ENCODE measurements around the gene LTBP3. TPM values are rescaled to one million over a fixed set of nuclear protein-coding genes. Genes with fewer than 3 reads are reported as not detected.

LTBP3 gene
- total RNA-seq, 1 experiment from 2014 or later = 4.2 TPM

DNA sequence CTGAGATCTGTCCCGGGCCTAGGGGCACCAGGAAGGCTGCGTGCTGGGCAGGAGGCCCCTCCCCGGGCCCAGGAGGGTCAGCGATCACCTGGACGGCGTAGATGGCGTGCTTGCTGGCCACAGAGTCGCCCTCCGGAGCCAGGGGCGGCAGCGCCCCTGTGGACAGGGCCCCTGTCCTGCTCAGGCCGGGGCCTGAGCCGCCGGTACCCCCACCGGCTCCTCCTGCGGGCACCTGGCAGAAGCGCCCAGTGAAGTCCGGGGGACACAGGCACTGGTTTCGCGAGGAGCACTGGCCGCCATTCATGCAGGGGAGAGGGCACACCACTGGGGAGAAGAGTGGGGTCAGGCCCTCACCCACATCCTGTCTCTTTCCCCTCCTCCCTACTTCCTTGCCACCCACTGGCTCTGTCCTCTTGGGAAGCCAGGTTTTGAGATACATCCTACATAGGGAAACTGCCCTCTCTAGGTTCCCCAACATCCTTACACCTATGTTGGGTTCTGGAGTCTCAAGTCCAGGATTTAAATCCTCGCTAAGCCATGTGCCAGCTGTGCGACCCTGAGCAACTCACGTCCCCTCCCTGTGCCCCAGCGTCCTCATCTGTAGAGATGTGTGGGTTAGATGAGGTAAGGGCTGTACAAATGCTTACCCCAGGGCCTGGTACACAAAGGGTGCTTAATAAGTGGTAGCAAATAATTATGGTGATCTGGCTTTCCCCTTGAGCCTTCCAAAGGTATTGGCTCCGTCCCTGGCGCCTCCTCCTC is 3.9 kb downstream of the LTBP3 start:
- DNase-seq (ENCODE audit: low spot score) = no peak

DNA sequence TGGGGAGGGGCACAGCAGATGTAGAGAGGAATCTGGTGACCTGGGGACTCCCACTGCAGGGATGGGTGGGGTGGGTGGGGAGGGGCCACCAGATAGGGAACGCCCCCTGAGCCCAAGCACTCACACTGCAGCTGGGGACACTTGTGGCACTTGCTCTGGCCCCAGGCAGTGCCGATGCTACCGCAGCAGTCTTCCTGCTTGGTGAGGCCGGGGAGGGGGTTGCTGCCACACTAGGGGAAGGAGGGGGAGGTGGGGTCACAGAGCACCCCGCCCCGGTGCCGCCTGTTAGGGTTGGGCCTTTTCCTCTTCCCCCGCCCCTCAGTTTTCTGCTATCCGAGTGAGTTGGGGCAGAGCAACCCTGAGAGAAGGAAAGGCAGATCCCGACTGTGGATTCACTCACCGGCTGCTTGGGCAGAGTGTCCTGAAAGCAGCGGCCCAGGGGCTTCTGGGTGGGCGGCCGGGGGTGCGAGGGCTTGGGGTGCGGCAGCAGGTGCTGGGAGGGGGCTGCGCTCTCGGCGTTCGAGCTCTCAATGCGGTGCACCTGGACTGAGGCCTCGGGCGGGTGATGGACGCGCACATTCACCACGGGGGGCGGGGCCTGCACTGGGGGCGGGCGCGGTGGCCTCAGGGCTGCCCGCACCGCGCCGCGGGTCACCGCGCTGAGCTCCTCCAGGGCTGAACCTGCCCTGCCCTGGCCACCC is 4.7 kb downstream of the LTBP3 start:
- no peak for DNase-seq (ENCODE audit: low spot score)

DNA sequence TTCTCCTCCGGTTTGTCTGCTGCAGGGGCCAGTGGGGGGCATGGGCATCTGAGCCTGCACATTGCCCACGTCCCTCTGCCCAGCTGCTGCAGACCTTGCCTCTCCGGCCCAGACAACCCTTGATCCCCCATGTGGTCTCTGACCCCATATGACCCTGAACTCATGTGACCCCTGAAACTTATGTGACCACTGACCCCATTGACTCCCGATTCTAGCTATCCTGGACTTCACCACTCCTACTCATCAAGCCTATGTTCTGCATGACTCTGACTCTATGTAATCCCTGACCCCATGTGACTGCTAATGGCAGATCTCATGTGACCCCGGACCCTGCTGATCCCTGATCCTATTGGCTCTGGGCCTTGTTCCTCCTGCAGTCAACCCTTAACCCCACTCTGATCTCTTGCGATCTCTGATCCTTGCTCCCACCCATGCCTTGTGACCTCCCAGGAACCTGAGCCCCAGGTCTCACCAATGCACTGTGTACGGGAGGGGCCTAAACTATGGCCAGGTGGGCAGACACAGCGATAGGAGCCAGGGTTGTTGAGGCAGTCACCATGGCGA is 5.7 kb downstream of the LTBP3 start:
- no peak for DNase-seq (ENCODE audit: low spot score)

DNA sequence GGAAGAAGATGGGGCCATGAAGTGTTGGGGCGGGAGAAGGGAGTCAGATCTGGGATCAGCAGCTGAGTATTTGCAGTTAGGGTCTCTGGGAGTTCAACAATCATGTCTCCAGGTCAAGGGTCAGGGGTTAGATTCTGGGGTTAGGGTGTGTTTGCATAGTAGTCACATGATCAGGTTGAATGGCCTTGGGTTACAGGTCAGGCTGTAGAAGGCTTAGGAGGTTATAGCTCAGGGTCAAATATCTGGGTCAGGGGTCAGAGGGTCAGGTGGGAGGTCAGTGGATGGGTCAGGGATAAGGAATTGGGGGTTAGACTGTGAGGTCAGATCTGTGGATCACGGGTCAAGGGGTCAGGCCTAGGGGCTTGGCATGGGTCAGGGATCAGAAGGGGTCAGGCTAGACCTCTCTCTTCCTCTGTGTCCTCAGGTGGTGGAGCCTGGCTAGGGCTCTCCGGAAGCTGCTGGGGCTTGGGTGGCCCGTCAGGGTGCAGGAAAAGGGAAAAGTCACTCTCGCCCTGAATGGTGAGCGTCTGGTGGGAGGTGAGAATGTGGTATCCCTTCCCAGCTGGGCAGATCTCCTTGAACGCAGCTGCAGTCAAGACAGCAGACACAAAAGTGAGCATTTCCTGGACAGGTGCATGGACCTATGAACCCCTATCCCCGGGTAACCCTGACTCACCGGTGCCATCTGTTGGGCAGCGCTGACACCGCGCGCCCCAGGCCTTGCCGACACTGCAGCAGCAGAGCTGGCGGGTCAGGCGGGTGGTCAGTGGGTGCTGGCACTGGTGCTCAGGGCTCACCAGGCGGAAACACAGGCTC is 6.4 kb downstream of the LTBP3 start:
- DNase-seq (ENCODE audit: low spot score) = no peak

DNA sequence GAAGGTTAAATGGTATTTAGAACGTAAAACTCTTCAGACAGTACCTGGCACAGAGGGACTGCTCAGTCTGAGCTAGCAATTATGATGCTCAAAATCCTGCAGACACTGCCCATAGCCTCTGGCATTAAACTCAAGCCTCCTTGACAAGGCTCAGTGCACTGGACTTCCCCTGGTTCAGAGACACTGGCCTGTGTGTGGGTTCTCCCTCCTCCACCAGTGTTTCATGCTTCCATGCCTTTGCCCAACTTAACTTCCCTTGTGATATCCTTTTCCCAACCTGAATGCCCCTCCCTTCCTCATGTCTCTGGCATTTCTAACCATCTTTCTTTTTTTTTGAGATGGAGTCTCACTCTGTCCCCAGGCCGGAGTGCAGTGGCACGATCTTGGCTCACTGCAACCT is 9.1 kb downstream of the LTBP3 start:
- DNase-seq (ENCODE audit: low spot score) = no peak

DNA sequence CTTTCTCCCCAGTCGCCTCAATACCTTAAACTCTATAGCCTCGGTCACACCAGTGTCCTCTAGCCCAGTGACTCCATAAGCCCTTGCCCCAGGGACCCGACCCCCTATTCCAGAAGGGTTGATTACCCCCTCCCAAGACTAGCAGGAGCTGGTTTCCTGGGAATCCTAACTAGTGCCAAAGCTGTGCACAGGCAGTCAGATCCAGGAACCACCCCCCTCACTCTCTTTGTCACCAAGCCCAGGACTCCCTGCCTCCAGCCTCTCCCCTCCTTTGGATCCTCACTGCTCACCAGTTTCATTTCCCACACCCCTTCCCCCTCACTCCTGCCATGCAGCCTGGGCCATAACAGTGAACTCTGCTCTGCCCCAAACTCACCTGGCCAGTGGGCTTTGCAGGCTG is 9.8 kb downstream of the LTBP3 start:
- DNase-seq (ENCODE audit: low spot score) = no peak

DNA sequence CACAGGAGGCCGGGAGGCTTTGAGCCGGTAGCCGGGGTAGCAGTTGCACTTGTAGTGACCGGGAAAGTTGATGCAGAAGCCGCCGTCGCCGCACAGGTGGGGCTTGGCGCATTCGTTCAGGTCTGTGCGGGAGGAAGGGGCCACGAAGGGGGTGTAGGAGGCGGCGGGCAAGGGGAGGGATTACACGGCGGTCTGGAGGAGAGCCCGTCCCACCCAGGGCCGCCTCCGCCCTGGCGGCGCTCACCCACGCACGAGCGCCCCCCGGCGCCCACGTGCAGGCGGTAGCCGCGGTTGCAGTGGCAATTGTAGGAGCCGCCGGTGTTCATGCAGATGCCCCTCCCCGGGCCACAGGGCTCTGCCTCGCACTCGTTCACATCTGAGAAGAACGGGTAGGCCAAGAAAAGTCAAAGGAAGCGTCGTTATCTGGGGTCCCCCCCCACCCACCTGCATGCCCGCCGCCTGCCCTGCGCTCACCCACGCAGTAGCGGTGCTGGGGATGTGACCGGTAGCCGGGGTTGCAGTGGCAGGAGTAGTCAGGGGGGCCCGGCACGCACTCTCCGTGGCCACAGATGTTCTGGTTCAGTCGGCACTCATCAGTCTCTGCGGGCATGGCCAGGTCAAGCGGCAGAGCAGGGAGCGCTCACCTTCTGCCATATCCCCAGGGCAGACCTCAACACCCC is 10.6 kb downstream of the LTBP3 start:
- no peak for DNase-seq (ENCODE audit: low spot score)

DNA sequence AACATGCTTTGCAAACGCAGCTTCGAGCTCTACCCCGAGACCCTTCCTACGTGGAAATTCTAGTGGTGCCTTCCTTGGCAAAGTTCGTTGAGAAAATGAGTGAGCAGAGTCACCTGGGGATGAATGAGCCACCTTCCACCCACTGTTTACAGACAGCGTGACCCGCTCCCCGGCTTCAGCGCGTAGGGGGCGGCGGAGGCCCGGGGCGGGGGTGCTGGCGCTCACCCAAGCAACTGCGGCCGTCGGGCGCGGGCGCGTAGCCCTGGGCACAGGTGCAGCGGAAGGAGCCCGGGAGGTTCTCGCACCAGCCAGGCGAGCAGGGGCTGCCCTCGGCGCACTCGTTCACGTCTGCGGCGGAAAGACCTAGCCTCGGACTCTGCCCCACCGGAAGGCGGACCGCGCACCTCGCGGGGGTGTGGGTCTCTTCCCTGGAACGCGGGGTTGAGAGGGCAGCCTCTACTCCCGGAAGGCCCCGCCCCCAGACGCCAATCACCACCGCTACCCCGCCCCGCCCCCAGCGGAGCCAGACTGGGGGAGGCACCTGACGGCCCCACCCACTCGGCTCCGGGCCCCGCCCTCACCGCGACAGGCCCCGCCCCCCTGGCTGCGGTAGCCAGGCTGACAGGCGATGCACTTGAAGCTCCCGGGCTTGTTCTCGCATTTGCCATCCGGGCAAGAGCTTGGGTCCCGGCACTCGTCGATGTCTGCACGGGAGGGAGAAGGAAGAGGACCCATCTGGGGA is 11.8 kb downstream of the LTBP3 start:
- DNase-seq (ENCODE audit: low spot score) = no peak

DNA sequence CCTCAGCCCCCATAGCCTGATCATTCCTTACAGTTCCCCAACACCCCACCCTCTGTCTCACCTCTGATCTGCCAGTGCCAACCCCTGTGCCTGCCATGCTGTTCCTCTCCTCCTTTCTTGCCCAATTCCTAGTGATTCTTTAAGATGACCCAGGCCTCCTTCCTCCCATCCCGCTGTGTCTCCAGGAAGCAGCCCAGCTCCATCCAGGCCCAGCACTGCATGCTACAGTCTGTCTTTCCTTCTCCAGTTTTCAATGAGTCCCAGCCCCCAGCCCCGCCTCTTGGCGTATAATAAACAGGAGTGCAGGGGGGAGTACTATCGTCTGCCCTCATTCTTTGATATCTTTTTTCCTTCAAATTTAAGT is 12.3 kb downstream of the LTBP3 start:
- DNase-seq (ENCODE audit: low spot score) = no peak

DNA sequence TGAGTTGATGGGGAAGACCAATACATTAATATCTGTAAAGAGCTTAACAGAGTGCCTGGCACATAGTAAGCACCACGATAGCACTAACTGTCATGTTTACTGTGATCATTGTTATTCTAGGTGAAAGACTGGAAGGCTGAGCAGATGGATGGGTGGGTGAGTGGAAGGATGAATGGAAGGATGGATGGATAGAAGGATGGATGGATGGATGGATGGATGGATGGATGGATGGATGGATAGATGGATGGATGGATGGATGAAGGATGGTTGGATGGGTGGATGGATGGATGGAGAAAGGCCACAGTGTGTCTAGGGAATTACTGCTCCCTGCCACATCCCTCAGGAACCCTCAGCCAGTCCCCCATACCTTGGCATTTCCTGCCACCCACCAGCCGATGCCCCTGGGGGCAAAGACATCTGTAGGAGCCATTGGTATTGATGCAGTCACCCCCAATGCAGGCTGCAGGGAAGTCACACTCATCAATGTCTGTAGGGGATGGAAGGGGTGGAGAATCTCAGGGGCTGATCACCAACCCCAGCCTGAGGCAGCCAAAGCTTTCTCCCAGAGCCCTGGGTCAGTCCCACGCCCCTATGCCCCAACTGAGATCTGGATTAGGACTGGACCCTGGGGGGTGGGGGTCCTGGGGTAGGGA is 15.3 kb downstream of the LTBP3 start:
- no peak for DNase-seq (ENCODE audit: low spot score)

DNA sequence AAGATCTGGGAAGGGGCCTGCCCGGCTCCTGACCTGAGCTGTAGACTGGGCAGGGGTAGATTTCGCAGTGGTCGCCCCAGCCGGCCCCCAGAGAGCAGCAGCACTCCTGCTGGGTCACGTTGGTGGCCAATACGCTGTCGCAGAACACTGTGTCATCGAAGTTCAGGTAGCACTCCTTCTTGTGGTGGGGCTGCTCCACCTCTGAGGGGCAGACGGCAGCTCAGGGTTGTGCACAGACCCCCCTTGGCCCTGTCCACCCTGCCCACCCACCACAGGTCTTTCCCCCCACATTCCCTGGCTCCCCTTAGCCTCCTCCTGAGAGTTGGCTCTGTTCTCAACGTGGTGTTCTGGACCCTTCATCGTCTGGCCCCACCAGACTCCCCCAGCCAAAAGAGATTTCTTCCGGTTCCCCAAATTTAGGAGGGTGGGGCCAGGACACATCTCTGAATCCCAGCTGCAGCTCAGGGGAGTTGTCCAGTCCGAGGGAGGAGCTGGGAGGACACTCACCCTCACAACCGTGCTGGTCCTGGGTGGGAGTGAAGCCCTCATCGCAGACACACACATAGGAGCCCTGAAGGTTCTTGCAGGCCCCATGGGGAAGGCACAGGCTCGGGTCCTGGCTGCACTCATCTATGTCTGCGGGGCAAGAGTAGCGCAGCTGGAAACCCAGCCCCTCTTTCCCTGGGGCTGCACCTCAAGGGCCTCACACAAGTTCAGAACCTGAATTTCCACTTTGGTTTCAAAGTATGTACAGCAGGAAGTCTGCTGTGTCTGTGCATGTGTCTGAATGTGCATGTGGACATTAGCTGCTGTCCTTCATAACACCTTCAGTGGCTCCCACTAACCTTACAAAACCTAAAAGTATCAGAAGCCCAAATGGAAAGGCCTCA is 16.8 kb downstream of the LTBP3 start:
- DNase-seq (ENCODE audit: low spot score) = no peak

DNA sequence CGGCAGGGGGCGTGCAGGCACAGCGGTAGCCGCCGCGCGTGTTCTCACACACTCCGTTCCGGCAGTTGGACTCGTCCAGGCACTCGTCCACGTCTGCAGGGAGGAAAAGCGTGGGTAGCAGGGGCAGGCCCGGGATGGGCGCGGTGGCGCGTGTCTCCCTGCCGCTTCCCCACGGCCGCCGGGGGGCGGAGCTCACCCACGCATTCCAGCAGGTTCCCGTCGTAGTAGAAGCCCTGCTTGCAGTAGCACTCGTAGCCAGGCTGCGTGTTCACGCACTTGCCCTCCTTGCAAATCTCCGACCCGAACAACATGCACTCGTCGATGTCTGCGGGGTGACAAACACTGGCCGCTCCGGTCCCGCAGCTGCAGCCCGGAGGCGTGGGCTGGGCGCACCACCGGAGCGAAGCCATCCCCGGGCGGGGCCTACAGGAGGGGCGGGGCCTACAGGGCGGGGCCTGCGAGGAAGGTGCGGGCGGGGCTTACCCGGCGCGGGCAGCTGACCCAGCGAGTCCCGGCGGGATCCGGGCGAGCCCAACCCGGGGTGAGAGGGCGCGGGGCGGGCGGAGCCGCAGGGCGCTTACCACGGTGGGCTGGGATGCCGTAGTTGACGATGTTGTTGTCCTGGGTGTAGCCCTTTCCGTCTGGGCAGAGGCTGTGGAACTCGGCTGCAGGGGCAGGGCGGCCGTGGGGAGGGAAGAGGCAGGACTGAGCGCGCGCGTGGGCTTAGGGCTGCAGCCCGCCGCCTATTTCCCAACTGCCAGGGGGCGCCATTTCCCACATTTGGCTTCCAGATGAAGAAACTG is 17.7 kb downstream of the LTBP3 start:
- DNase-seq (ENCODE audit: low spot score) = peak; percentile 61

DNA sequence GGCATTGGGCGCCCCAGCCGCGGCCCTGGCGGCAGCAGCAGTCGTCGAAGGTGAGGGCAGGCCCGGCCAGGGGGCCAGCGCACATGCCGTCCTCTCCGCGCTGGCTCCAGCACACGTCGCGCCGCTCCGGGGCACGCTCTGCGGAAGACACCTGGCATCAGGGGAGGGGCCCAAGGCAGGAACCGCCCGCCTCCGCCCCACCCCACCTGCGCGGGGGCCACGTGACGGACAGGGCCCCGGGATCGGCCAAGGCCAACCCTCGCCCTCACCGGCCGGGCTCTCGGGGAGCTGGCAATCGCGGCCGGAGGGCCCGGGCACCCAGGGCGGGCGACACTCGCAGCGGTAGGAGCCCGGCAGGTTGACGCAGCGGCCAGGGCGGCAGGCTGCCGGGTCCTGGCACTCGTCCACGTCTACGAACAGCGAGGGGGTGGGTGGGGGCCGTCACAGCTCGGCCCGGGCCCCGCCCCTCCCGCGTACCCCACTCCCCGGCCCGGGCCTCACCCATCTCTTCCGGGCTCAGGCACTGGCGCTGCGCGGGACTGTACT is 18.3 kb downstream of the LTBP3 start:
- no peak for DNase-seq (ENCODE audit: low spot score)

DNA sequence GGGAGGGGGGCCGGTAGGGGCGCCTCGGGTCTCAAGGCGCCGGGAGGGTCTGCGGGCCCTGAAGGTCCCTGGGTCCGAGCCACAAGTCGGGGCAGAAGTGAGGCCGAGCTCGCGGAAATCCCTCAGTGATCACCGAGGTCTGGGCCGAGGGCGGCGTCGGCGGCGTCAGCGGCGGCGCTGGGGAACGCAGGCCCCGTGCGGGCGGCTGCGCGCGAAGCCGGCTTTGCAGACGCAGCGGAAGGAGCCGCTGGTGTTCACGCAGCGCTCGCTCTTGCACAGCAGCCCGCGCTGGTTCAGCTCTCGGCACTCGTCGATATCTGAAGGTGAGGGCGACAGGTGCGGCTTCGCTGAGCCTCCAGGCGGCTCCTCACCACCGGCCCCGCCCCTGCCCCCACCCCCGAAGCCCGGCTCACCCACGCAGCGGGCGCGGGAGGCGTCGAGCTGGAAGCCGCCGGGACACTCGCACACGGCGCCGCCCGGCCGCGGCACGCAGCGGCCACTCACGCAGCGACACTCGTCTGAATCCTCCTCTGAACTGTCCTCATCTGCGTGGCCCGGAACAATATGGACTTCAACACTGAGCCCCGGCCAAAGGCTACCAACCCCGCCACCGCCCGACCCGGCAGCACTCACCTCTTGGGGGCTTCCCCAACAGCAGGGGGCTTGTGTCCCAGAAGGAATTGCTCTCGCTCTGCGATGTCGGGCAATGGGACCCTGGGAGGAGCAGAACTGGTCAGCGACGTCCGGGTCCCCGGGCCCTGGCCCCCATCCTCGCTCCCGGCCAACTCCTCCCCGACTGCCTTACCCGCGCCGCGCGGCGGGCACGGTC is 19.0 kb downstream of the LTBP3 start:
- no peak for DNase-seq (ENCODE audit: low spot score)

DNA sequence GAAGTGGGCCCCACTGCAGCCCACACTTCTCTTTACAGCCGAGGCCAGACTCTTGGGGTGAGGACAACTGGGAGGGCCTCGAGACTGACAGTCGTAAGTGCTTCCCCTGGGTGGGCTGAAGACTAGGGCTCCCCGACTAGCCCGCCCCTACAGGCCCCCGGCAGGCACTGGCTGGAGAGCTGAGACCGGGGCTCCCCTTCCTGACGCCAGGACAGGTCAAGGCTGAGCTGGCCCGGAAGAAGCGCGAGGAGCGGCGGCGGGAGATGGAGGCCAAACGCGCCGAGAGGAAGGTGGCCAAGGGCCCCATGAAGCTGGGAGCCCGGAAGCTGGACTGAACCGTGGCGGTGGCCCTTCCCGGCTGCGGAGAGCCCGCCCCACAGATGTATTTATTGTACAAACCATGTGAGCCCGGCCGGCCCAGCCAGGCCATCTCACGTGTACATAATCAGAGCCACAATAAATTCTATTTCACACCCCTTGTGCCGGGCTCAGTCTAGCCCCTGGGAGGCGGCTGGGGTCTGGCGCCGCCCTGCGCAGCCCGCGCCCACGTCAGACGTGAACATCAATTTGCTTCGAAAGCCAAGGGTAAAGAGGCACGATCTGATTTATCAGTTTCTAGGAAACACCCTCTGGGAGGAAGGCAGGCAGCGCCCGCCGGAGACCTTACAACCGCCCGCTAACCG is 19.8 kb downstream of the LTBP3 start:
- no peak for DNase-seq (ENCODE audit: low spot score)

DNA sequence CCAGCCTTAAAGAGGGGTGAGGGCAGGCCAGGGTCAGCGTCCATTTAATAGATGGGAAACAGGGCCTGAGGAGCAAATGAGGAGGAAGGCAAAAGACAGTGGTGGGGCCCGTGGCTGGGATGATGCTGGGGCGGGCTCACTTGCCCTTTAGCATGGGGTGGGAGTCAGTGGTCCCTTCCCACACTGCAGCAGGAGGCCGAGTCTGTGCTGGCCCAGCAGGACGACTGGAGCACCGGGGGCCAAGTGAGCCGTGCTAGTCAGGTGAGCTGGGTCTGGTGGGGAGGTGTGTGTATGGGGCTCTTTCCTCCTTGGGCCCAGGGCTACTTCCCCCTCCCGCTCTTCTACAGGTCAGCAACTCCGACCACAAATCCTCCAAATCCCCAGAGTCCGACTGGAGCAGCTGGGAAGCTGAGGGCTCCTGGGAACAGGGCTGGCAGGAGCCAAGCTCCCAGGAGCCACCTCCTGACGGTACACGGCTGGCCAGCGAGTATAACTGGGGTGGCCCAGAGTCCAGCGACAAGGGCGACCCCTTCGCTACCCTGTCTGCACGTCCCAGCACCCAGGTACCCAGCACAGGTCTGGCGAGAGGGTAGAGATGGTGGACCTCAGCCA is 20.4 kb downstream of the LTBP3 start:
- no peak for DNase-seq (ENCODE audit: low spot score)

DNA sequence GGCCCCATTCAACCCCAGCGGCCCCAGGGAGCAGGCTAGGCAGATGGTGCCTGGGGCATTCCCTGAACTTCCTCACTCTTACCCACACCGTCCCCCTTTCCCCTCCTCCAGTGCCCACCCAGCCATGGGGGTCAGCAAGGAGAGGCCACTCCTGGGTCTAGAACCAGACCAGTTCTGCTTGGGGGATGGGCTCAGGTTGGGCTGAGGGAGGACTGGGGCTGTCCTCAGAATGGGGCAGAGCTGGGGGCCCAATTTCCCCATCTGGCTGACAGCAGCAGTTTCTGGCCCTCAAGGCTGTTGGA is 20.9 kb downstream of the LTBP3 start:
- no peak for DNase-seq (ENCODE audit: low spot score)
